Gastrocnemius medialis (tissue), 4 donors: ENCODE data around the gene ICE1. TPM values are rescaled to one million over a fixed set of nuclear protein-coding genes. Genes with fewer than 3 reads are reported as not detected.

Source experiments
- ATAC-seq, 2 donors: fragments of 150-250 bp; one replicate each; pipeline ENCODE4 v1.9.1; 2016
- DNase-seq, 2 donors: peaks; one replicate each; pipeline ENCODE4 v3.0.0-alpha.2; 2019
- H3K27ac ChIP-seq, 4 donors: fragments of 200-600 bp; sonication (generic); 1 replicate in 1 of 4; 2 replicates in 3 of 4; pipeline ENCODE4 v1.5.1; 2016 to 2018; ENCODE audit warnings: mild to moderate bottlenecking in 2 of 4, moderate library complexity in 1 of 4
- H3K27me3 ChIP-seq, 3 donors: fragments of 200-600 bp; sonication (generic) in 2 of 3; 1 replicate in 1 of 3; 2 replicates in 2 of 3; pipeline versions ENCODE4 v1.5.1 to v1.6.0; 2016 to 2019; ENCODE audit warnings: mild to moderate bottlenecking in 1 of 3, moderate library complexity in 1 of 3
- H3K36me3 ChIP-seq, 2 donors: fragments of 200-600 bp; sonication (generic) in 1 of 2; one replicate each; pipeline ENCODE4 v1.5.1; 2017 to 2018
- H3K4me1 ChIP-seq, 2 donors: fragments of 200-600 bp; sonication (generic) in 1 of 2; one replicate each; pipeline ENCODE4 v1.5.1; 2016 to 2017; ENCODE audit warnings: mild to moderate bottlenecking in 2 of 2
- H3K4me3 ChIP-seq, 4 donors: fragments of 200-600 bp; sonication (generic) in 3 of 4; 1 replicate in 1 of 4; 2 replicates in 3 of 4; pipeline ENCODE4 v1.5.1; 2016 to 2019; ENCODE audit warnings: mild to moderate bottlenecking in 2 of 4
- H3K9me3 ChIP-seq, 3 donors: fragments of 200-600 bp; sonication (generic) in 2 of 3; 1 replicate in 1 of 3; 2 replicates in 2 of 3; pipeline ENCODE4 v1.5.1; 2016 to 2019
- POLR2A ChIP-seq, 2 donors: fragments of 450-650 bp; IDR thresholded peaks; one replicate each; pipeline ENCODE4 v1.6.1; 2017; ENCODE audit warnings: antibody characterized with exemption in 2 of 2, mild to moderate bottlenecking in 2 of 2, moderate library complexity in 2 of 2
- in situ Hi-C, 4 donors: fragments of 200-750 bp; cut with MboI; loops; one replicate each; pipeline versions ENCODE4 v1.15.0 to v1.8.0; 2017; ENCODE audit warnings: low sequenced_read_pairs in 4 of 4
- intact Hi-C: fragments of 100-400 bp; cut with DNase I; formaldehyde crosslinking; loops from one replicate; pipeline ENCODE4 v1.15.1; 2023; ENCODE audit warnings: low total_unique reads
- total RNA-seq, 4 donors: library from RNA; depleted of rRNA; stranded (reverse); fragments of >200 nt; gene quantifications; one replicate each; pipeline versions ENCODE4 v1.1.0 to v1.2.3, GENCODE V29; 2016
- TF ChIP-seq, protein P1 (sequence below), 5 experiments: fragments of 450-650 bp in 3 of 5; fragments of 200-600 bp in 2 of 5; sonication (generic) in 2 of 5; IDR thresholded peaks in 4 of 5; conservative IDR thresholded peaks in 1 of 5; 1 replicate in 4 of 5; 2 replicates in 1 of 5; pipeline ENCODE4 v1.5.1; 2016 to 2019; ENCODE audit warnings: antibody characterized with exemption in 5 of 5, mild to moderate bottlenecking in 3 of 5, moderate library complexity in 3 of 5

ICE1 gene
- total RNA-seq, 4 donors from 2014 or later = 24.9 to 34.7 (median 32.7) TPM

DNA sequence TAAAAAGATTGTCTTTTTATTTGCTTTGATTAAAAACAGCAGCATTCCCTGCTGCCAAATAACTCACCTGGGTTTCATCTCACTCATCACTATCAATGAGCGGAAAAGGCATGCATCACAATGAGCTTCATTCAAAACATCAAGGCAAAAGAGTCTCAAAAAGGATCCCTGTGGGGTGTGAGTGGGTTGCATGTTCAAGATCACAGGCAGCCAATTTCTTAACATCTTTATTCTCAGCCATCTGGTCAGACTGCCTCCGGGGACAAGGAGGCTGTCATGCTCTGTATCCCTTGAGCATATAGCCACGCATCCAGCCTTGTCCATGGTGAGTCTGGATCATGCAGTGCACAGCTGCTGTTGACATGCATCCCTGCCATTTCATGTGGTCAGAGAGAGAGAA lies 117.1 kb downstream of the ICE1 start:
- DNase-seq = no peak
- no peak for ATAC-seq
- Histone ChIP-seq H3K4me1 (no peaks in the 10 kb centered on the region), H3K27me3 (no peaks in the 10 kb centered on the region), H3K4me3 (no peak overlapping the region), H3K27ac (no peak overlapping the region), H3K36me3 (no peaks in the 10 kb centered on the region), H3K9me3 (no peaks in the 10 kb centered on the region)
- intact Hi-C loops = no loop called here
- in situ Hi-C loops = no loop called here
- TF ChIP-seq POLR2A (IDR thresholded peaks at IDR 0.05) = no peak
- TF ChIP-seq, protein P1, sequence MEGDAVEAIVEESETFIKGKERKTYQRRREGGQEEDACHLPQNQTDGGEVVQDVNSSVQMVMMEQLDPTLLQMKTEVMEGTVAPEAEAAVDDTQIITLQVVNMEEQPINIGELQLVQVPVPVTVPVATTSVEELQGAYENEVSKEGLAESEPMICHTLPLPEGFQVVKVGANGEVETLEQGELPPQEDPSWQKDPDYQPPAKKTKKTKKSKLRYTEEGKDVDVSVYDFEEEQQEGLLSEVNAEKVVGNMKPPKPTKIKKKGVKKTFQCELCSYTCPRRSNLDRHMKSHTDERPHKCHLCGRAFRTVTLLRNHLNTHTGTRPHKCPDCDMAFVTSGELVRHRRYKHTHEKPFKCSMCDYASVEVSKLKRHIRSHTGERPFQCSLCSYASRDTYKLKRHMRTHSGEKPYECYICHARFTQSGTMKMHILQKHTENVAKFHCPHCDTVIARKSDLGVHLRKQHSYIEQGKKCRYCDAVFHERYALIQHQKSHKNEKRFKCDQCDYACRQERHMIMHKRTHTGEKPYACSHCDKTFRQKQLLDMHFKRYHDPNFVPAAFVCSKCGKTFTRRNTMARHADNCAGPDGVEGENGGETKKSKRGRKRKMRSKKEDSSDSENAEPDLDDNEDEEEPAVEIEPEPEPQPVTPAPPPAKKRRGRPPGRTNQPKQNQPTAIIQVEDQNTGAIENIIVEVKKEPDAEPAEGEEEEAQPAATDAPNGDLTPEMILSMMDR (IDR thresholded peaks at IDR 0.05 in 4 of 5, conservative IDR thresholded peaks at IDR 0.05 in 1 of 5) = no peak
